Kidney epithelial cell (primary cell): Measurements from ENCODE around the gene NR3C2. TPM values are rescaled to one million over a fixed set of nuclear protein-coding genes. Genes with fewer than 3 reads are reported as not detected.

Source experiments
- DNase-seq: peaks from one replicate; pipeline ENCODE4 v3.0.0-alpha.2; 2010; ENCODE audit warnings: low read depth
- H3K27me3 ChIP-seq: 2 replicates; pipeline ENCODE4 v1.6.0; 2011; ENCODE audit warnings: low read length; ENCODE audit not compliant: control insufficient read depth, insufficient read depth
- H3K36me3 ChIP-seq: 2 replicates; pipeline ENCODE4 v1.5.1; 2011; ENCODE audit warnings: low read length; ENCODE audit not compliant: control insufficient read depth, insufficient read depth
- H3K4me3 ChIP-seq: 2 replicates; pipeline ENCODE4 v1.5.1; 2011; ENCODE audit warnings: low read depth, mild to moderate bottlenecking, control low read depth, low read length
- total RNA-seq: library from RNA; depleted of rRNA; stranded (reverse); fragments of >200 nt; gene quantifications from 2 replicates; pipeline ENCODE4 v1.2.3, GENCODE V29; 2015
- TF ChIP-seq, protein P1 (sequence below): IDR thresholded peaks from 2 replicates; pipeline ENCODE4 v1.5.1; 2011; ENCODE audit warnings: mild to moderate bottlenecking, moderate library complexity, low read length, control low read depth, inconsistent platforms; ENCODE audit not compliant: insufficient read depth, poor library complexity, severe bottlenecking

NR3C2 gene
- total RNA-seq, 1 donor from 2014 or later, result 6.5 TPM

DNA sequence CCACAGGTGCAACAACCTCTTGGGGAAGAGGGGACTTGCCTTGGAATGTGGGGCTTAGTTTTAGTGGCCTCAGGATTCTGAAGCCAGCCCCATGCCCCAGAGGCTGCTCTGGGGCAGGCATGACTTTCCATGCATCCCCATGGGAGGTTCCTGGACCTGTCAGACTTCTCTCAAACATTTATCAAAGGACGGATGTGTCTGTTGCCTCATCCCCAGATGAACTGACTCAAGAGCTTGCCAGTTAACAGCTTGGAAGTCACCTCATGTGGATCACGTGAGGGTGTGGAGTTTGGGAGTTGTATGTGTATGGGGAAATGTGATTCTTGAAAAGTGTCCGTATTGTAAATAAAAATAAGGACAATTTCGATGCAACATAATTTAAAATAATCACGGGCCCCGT lies 368.9 kb downstream of the NR3C2 start:
- no peaks in the 10 kb centered on the region for H3K27me3 ChIP-seq
- TF ChIP-seq, protein P1, sequence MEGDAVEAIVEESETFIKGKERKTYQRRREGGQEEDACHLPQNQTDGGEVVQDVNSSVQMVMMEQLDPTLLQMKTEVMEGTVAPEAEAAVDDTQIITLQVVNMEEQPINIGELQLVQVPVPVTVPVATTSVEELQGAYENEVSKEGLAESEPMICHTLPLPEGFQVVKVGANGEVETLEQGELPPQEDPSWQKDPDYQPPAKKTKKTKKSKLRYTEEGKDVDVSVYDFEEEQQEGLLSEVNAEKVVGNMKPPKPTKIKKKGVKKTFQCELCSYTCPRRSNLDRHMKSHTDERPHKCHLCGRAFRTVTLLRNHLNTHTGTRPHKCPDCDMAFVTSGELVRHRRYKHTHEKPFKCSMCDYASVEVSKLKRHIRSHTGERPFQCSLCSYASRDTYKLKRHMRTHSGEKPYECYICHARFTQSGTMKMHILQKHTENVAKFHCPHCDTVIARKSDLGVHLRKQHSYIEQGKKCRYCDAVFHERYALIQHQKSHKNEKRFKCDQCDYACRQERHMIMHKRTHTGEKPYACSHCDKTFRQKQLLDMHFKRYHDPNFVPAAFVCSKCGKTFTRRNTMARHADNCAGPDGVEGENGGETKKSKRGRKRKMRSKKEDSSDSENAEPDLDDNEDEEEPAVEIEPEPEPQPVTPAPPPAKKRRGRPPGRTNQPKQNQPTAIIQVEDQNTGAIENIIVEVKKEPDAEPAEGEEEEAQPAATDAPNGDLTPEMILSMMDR, result no peak
- H3K4me3 ChIP-seq, result no peak overlapping the region
- DNase-seq, result no peak
- H3K36me3 ChIP-seq, result no peaks in the 10 kb centered on the region

- H3K36me3 ChIP-seq, result no peaks in the 10 kb centered on the region
- DNase-seq, result no peak
- H3K27me3 ChIP-seq, result no peaks in the 10 kb centered on the region
- H3K4me3 ChIP-seq, result no peak overlapping the region
- TF ChIP-seq, protein P1, result no peak
Measured at GRCh38 chr4:148072789-148073188, 369.4 kb downstream of the NR3C2 start.

DNA sequence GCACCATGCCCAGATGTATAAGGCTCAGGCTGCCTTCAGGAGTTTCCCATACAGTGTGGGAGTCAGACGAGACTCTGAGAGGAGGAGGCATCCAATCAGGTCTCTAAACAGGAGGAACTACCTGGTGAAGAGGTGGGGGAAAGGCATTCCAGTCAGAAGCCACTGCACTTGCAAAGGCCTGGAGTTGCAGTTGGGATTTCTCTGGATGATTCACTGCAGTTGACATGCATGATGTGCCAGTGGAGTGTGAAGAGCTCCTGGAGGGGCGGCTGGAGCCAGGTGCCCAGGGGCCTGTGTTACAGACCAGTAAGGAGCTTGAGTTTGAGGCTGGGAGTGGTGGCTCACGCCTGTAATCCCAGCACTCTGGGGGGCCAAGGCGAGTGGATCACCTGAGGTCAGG lies 371.2 kb downstream of the NR3C2 start:
- Histone ChIP-seq H3K4me3 (no peak overlapping the region), H3K36me3 (no peaks in the 10 kb centered on the region), H3K27me3 (no peaks in the 10 kb centered on the region)
- peak; percentile 52 for DNase-seq
- TF ChIP-seq, protein P1, result no peak

DNA sequence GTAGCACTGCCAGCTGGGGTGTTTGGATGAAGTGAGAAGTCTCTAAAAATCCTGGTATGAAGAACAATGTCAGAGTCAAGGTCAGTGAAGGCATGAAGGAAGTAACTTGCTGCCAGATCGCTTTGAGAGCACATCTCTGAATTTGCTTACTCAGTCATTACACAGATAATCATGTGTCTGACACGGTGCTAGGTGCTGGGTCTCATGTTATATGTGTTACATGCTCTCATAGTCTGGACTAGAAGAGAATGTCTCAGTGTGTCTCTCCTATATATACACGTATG lies 372.4 kb downstream of the NR3C2 start:
- TF ChIP-seq, protein P1, result no peak
- H3K27me3 ChIP-seq, result no peaks in the 10 kb centered on the region
- DNase-seq, result no peak
- H3K36me3 ChIP-seq, result no peaks in the 10 kb centered on the region
- H3K4me3 ChIP-seq, result no peak overlapping the region

DNA sequence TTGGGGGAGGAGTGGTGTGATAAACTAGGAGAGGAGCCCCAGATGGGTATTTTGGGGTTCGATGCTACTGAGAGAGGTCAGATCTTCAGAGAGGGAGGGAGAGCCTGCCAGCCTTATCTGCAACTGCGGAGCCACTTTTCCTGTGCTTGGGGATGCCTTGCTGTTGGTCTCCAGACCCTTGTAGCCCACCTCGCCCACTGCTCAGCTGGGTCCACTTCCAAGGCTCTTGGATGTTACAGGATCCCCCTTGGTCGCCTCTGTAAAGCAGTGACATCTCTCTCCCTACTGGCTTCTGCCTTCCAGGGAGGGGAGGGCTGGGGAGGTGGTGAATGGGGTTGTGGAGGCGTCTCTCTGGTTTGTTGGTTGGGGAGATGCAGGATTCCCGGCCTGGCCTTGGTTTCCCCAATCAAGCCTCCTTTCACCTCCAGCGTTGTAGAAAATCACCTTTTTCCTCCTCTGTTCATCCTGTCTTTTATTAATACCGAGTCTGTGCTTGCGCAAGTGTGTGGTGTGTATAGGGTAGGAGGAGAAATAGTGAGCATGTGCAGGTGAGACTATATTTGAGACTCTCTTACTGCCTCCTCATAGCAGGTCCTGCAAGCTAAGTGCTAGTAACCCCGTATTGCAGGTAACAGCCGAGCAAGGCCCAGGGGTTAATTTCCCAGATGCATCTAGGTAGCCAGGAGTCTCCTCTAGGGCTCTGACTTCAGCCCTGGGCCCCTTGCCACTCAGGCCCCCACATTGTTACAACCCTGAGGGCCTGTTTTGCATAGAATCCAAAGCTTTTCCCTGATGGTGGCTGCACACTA lies 372.9 kb downstream of the NR3C2 start:
- H3K27me3 ChIP-seq, result no peaks in the 10 kb centered on the region
- no peak overlapping the region for H3K4me3 ChIP-seq
- no peak for DNase-seq
- no peaks in the 10 kb centered on the region for H3K36me3 ChIP-seq
- TF ChIP-seq, protein P1, result no peak

GRCh38 chr4:148068065-148068911 lies 373.9 kb downstream of the NR3C2 start:
- H3K4me3 ChIP-seq, result no peak overlapping the region
- TF ChIP-seq, protein P1, result no peak
- no peaks in the 10 kb centered on the region for H3K36me3 ChIP-seq
- no peak for DNase-seq
- no peaks in the 10 kb centered on the region for H3K27me3 ChIP-seq
